GM12892 (cell line): ENCODE results near the gene UBFD1.
"Not testable (repeated sequence)": the region's sequence is repeated elsewhere in the genome, so short reads cannot be mapped to it uniquely, and the experiment has no call there.

Experiments used
- POLR2A ChIP-seq: IDR thresholded peaks from 2 replicates; pipeline ENCODE4 v1.6.1; 2011; ENCODE audit warnings: low read depth, low read length, control low read depth
- TAF1 ChIP-seq: IDR thresholded peaks from 2 replicates; pipeline ENCODE4 v1.6.1; 2011; ENCODE audit warnings: low read depth, mild to moderate bottlenecking, control low read depth, low read length, borderline replicate concordance

- not testable (repeated sequence) for TF ChIP-seq POLR2A, TAF1
Observed at GRCh38 chr16:23510915-23511270, 46.6 kb upstream of the UBFD1 start.
